ENCODE results near the gene GLT1D1. TPM values are rescaled to one million over a fixed set of nuclear protein-coding genes. Genes with fewer than 3 reads are reported as not detected.

Gene GLT1D1
- total RNA-seq, 2 experiments from 2014 or later, result not detected

GRCh38 chr12:128981971-128982533, 128.8 kb downstream of the GLT1D1 start:
- ChIA-PET CTCF (no interaction called here), POLR2A (no interaction called here)
- Mint-ChIP-seq H3K4me3 (no peak overlapping the region), H3K27me3 (ENCODE audit: low read depth) (peaks cover 4% of the 10 kb centered on the region), H3K27ac (no peak overlapping the region), H3K36me3 (ENCODE audit: low read depth) (no peaks in the 10 kb centered on the region), H3K4me1 (ENCODE audit: low read depth) (no peaks in the 10 kb centered on the region), H3K9me3 (ENCODE audit: insufficient read depth) (no peaks in the 10 kb centered on the region)
- ATAC-seq (no peak), DNase-seq (no peak)

GRCh38 chr12:128982933-128983332, 129.7 kb downstream of the GLT1D1 start:
- H3K36me3 Mint-ChIP-seq (ENCODE audit: low read depth), result no peaks in the 10 kb centered on the region
- H3K27ac Mint-ChIP-seq, result no peak overlapping the region
- no peak overlapping the region for H3K4me3 Mint-ChIP-seq
- ChIA-PET POLR2A (no interaction called here), CTCF (no interaction called here)
- DNase-seq, result no peak
- no peak for ATAC-seq
- no peaks in the 10 kb centered on the region for H3K4me1 Mint-ChIP-seq (ENCODE audit: low read depth)
- H3K27me3 Mint-ChIP-seq (ENCODE audit: low read depth), result peaks cover 4% of the 10 kb centered on the region
- H3K9me3 Mint-ChIP-seq (ENCODE audit: insufficient read depth), result no peaks in the 10 kb centered on the region

DNA sequence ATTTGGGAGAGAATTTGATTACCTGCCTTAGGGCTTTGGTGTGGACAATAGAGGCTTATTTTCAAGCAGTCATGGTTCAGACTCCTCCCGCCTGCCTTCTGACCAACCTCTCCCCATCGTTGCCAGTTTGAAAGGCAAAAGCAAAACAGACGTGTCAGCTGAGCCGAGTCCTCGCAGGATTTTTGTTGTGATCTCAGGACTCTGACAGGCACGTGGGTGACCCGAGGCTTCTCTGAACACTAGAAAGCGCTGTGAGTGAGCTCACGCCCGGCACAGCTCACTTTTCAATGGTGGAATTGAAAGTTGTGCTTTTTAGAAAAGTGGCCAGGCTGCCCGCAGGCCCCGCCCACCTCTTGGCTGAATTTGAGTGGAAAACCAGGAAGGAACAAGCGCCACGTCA, 130.1 kb downstream of the GLT1D1 start:
- ChIA-PET CTCF (no interaction called here), POLR2A (no interaction called here)
- Mint-ChIP-seq H3K4me1 (ENCODE audit: low read depth) (no peaks in the 10 kb centered on the region), H3K36me3 (ENCODE audit: low read depth) (no peaks in the 10 kb centered on the region), H3K27me3 (ENCODE audit: low read depth) (peaks cover 4% of the 10 kb centered on the region), H3K27ac (no peak overlapping the region), H3K4me3 (no peak overlapping the region), H3K9me3 (ENCODE audit: insufficient read depth) (no peaks in the 10 kb centered on the region)
- no peak for ATAC-seq
- no peak for DNase-seq

GRCh38 chr12:128986957-128987356, 133.7 kb downstream of the GLT1D1 start:
- H3K27me3 Mint-ChIP-seq (ENCODE audit: low read depth), result peaks cover 4% of the 10 kb centered on the region
- no peaks in the 10 kb centered on the region for H3K4me1 Mint-ChIP-seq (ENCODE audit: low read depth)
- no peaks in the 10 kb centered on the region for H3K9me3 Mint-ChIP-seq (ENCODE audit: insufficient read depth)
- CTCF ChIA-PET, result no interaction called here
- ATAC-seq (no peak), DNase-seq (no peak)
- POLR2A ChIA-PET, result no interaction called here
- no peak overlapping the region for H3K4me3 Mint-ChIP-seq
- H3K36me3 Mint-ChIP-seq (ENCODE audit: low read depth), result no peaks in the 10 kb centered on the region
- H3K27ac Mint-ChIP-seq, result no peak overlapping the region

DNA sequence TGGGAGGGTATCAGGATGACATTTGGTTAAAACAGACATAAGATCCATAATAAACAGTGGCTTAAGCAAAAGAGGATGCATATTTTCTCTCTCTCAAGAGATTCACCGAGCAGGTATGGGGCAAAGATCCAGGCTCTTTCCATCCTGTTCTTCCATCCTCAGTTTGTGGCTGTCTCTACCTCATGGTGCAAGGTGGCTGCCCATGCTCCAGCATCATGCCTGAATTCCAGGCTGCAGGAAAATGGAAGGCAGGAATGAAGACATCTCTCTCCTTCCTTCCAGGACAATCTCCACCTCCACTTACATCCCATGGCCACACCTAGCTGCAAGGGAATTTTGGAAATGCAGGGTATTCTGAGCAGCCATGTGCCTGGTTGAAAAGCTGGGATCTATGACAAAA, 136.0 kb downstream of the GLT1D1 start:
- Mint-ChIP-seq H3K4me3 (no peak overlapping the region), H3K9me3 (ENCODE audit: insufficient read depth) (no peaks in the 10 kb centered on the region), H3K36me3 (ENCODE audit: low read depth) (no peaks in the 10 kb centered on the region), H3K27me3 (ENCODE audit: low read depth) (no peaks in the 10 kb centered on the region), H3K27ac (no peak overlapping the region), H3K4me1 (ENCODE audit: low read depth) (no peaks in the 10 kb centered on the region)
- CTCF ChIA-PET, result no interaction called here
- POLR2A ChIA-PET, result no interaction called here
- DNase-seq (no peak), ATAC-seq (no peak)

GRCh38 chr12:128991716-128992115, 138.4 kb downstream of the GLT1D1 start:
- H3K4me3 Mint-ChIP-seq, result no peak overlapping the region
- CTCF ChIA-PET, result no interaction called here

DNA sequence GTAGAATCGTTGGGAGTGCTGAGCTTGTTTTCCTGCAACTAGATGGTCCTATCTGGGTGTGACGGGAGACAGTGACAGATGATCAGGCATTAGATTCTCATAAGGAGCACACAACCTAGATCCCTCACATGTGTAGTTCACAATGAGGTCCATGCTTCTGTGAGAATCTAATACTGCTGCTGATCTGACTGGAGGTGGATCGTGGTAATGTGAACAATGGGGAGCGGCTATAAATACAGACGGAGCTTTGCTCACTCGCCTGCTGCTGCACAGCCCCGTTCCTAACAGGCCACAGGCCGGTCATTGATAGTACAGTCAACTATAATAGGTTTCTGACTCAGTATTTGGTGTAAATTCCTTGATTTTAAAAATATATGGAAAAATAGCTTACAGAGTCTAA, 138.8 kb downstream of the GLT1D1 start:
- H3K4me3 Mint-ChIP-seq, result no peak overlapping the region
- no peak for ATAC-seq
- no peaks in the 10 kb centered on the region for H3K27me3 Mint-ChIP-seq (ENCODE audit: low read depth)
- ChIA-PET CTCF (no interaction called here), POLR2A (no interaction called here)
- H3K27ac Mint-ChIP-seq, result no peak overlapping the region
- no peaks in the 10 kb centered on the region for H3K9me3 Mint-ChIP-seq (ENCODE audit: insufficient read depth)
- no peaks in the 10 kb centered on the region for H3K36me3 Mint-ChIP-seq (ENCODE audit: low read depth)
- H3K4me1 Mint-ChIP-seq (ENCODE audit: low read depth), result no peaks in the 10 kb centered on the region
- no peak for DNase-seq

More at GRCh38 chr12:128991716-128992115, 138.4 kb downstream of the GLT1D1 start:
- POLR2A ChIA-PET, result no interaction called here
- Mint-ChIP-seq H3K36me3 (ENCODE audit: low read depth) (no peaks in the 10 kb centered on the region), H3K4me1 (ENCODE audit: low read depth) (no peaks in the 10 kb centered on the region), H3K27ac (no peak overlapping the region), H3K27me3 (ENCODE audit: low read depth) (no peaks in the 10 kb centered on the region), H3K9me3 (ENCODE audit: insufficient read depth) (no peaks in the 10 kb centered on the region)
- DNase-seq, result no peak
- ATAC-seq, result no peak

DNA sequence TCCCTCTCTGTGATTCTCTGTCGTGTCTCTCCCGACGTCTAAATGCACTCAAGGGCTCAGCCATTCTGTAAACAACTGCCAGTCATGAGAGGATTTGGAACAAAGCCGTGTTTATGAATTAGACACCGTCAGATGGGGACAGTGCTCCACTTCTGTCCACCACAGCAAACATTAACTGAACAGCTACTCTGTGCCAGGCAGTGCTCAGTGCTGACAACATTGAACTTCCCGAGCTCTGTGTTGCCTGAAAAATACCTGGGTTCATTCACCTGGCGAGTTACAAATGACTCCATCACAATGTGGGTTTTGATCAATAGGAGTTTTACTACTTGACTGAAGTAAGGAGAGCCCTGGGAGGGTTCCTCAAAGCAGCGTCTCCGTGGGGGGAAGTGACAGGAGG, 139.3 kb downstream of the GLT1D1 start:
- no peak overlapping the region for H3K4me3 Mint-ChIP-seq
- no peaks in the 10 kb centered on the region for H3K36me3 Mint-ChIP-seq (ENCODE audit: low read depth)
- ChIA-PET POLR2A (no interaction called here), CTCF (no interaction called here)
- no peaks in the 10 kb centered on the region for H3K9me3 Mint-ChIP-seq (ENCODE audit: insufficient read depth)
- ATAC-seq (no peak), DNase-seq (no peak)
- no peak overlapping the region for H3K27ac Mint-ChIP-seq
- no peaks in the 10 kb centered on the region for H3K4me1 Mint-ChIP-seq (ENCODE audit: low read depth)
- no peaks in the 10 kb centered on the region for H3K27me3 Mint-ChIP-seq (ENCODE audit: low read depth)

- no peak overlapping the region for H3K4me3 Mint-ChIP-seq
- POLR2A ChIA-PET, result no interaction called here
Measured at GRCh38 chr12:128994856-128995255, 141.6 kb downstream of the GLT1D1 start.

DNA sequence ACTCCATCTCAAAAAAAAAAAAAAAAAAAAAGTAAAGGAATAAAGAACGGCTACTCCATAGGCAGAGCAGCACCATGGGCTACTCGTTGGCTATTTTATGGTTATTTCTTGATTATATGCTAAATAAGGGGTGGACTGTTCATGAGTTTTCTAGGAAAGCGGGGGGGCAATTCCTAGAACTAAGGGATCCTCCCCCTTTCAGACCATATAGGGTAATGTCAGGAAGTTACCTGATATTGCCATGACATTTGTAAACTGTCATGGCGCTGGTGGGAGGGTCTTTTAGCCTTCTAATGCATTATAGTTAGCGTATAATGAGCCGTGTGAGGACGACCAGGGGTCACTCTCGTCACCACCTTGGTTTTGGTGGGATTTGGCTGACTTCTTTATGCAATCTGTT, 142.3 kb downstream of the GLT1D1 start:
- DNase-seq (no peak), ATAC-seq (no peak)
- no peaks in the 10 kb centered on the region for H3K4me1 Mint-ChIP-seq (ENCODE audit: low read depth)
- ChIA-PET POLR2A (no interaction called here), CTCF (no interaction called here)
- no peaks in the 10 kb centered on the region for H3K36me3 Mint-ChIP-seq (ENCODE audit: low read depth)
- H3K27ac Mint-ChIP-seq, result no peak overlapping the region
- H3K27me3 Mint-ChIP-seq (ENCODE audit: low read depth), result no peaks in the 10 kb centered on the region
- no peak overlapping the region for H3K4me3 Mint-ChIP-seq
- no peaks in the 10 kb centered on the region for H3K9me3 Mint-ChIP-seq (ENCODE audit: insufficient read depth)

More at GRCh38 chr12:128994856-128995255, 141.6 kb downstream of the GLT1D1 start:
- DNase-seq (no peak), ATAC-seq (no peak)
- CTCF ChIA-PET, result no interaction called here
- Mint-ChIP-seq H3K4me1 (ENCODE audit: low read depth) (no peaks in the 10 kb centered on the region), H3K27ac (no peak overlapping the region), H3K27me3 (ENCODE audit: low read depth) (no peaks in the 10 kb centered on the region), H3K36me3 (ENCODE audit: low read depth) (no peaks in the 10 kb centered on the region), H3K9me3 (ENCODE audit: insufficient read depth) (no peaks in the 10 kb centered on the region)

GRCh38 chr12:129001826-129002225, 148.5 kb downstream of the GLT1D1 start:
- Mint-ChIP-seq H3K4me3 (no peak overlapping the region), H3K27ac (no peak overlapping the region), H3K9me3 (ENCODE audit: insufficient read depth) (no peaks in the 10 kb centered on the region), H3K27me3 (ENCODE audit: low read depth) (no peaks in the 10 kb centered on the region), H3K4me1 (ENCODE audit: low read depth) (no peaks in the 10 kb centered on the region), H3K36me3 (ENCODE audit: low read depth) (no peaks in the 10 kb centered on the region)
- no peak for DNase-seq
- no peak for ATAC-seq
- ChIA-PET CTCF (no interaction called here), POLR2A (interaction anchor here (0.9 kb wide), 1 partner anchor 214 kb away, joined by 3 read pairs; no protein-coding TSS in a partner anchor)

DNA sequence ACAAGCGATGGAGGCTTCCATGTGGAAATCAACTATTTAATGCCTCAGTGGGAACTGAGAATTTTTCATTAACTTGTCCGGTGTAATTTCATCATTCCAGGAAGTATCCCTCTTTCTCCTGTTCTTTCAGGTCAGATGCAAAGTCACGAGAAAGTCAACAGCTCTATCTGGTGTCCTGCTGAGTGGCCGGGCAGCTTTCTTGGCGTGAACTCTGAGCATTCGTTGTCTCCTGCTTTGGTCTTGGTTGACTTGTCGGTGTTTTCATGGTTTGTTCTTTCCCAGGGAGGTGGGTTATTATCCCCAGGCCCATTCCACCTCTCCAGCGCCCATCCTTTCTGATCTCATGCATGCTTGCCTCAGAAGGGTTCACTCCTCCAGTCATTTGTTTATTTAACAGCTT, 149.1 kb downstream of the GLT1D1 start:
- ATAC-seq (no peak), DNase-seq (no peak)
- no peak overlapping the region for H3K4me3 Mint-ChIP-seq
- H3K27ac Mint-ChIP-seq, result no peak overlapping the region
- H3K9me3 Mint-ChIP-seq (ENCODE audit: insufficient read depth), result no peaks in the 10 kb centered on the region
- H3K4me1 Mint-ChIP-seq (ENCODE audit: low read depth), result no peaks in the 10 kb centered on the region
- ChIA-PET CTCF (no interaction called here), POLR2A (no interaction called here)
- H3K27me3 Mint-ChIP-seq (ENCODE audit: low read depth), result no peaks in the 10 kb centered on the region
- H3K36me3 Mint-ChIP-seq (ENCODE audit: low read depth), result no peaks in the 10 kb centered on the region

DNA sequence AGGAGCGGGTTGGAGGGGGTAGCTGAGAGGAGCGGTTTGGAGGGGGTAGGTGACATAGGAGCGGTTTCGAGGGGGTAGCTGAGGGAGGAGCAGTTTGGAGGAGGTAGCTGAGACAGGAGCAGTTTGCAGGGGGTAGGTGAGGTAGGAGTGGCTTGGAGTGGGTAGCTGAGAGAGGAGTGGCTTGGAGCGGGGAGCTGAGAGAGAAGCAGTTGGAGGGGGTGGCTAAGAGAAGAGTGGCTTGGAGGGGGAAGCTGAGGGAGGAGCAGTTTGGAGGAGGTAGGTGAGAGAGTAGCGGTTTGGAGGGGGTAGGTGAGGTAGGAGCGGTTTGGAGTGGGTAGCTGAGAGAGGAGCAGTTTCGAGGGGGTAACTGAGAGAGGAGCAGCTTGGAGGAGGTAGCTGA, 152.1 kb downstream of the GLT1D1 start:
- no peaks in the 10 kb centered on the region for H3K36me3 Mint-ChIP-seq (ENCODE audit: low read depth)
- CTCF ChIA-PET, result no interaction called here
- no peaks in the 10 kb centered on the region for H3K9me3 Mint-ChIP-seq (ENCODE audit: insufficient read depth)
- H3K27ac Mint-ChIP-seq, result no peak overlapping the region
- POLR2A ChIA-PET, result no interaction called here
- ATAC-seq, result no peak
- no peak overlapping the region for H3K4me3 Mint-ChIP-seq
- DNase-seq, result no peak
- H3K27me3 Mint-ChIP-seq (ENCODE audit: low read depth), result no peaks in the 10 kb centered on the region
- H3K4me1 Mint-ChIP-seq (ENCODE audit: low read depth), result no peaks in the 10 kb centered on the region

Data from activated CD8-positive, alpha-beta T cell treated with anti-CD3 and anti-CD28 coated beads, Interleukin-2, amount 10 ng/mL, durations not matched to agents 7 days and 5 days (primary cell).